ENCODE data around the gene ERCC2.

DNA sequence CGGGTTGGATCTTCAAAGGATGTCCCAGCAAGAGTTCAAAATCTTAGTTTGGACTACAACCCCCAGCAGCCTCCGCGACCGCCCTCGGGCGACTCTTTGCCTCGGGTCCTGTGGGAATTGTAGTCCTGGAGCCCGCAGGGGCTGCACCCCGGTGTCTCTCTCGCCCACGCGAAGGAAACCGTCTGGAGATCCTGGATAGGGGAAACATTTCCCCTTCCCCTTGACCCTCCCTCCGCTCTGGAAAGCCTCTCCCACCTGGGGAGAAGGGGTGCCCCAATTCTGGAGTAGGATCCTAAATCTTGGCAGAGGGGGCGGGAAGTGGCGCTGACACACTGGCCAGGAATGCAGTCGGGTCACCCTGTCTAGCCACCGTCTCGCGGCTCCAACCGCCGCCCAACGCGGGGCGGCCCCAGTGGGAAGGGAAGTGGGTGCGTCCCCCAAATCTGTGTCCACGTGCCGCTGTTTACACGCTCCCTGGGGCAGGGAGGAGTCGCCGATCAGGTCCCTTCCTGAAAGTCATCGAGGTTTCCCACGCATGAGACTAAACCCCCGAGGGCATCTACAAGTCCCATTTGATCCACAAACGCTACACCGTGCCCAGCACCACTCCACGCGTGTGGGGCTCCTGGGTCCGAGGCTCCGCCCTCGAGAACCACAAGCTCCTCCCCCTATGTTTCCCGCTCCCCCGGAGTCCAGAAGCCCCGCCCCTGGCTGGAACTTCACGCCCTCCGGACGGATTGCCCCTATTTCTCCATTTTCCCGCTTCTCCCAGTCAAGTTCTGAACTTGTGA lies 35.3 kb upstream of the ERCC2 start:
- TF ChIP-seq POLR2AphosphoS5 (IDR thresholded peaks at IDR 0.05) (peak in 3 of 4 donors; percentile 29 to 33 (median 33)), POLR2A (IDR thresholded peaks at IDR 0.05) (peak in 1 of 2 donors; percentile 12), EP300 (IDR thresholded peaks at IDR 0.05) (no peak)
- TF ChIP-seq, protein P1, sequence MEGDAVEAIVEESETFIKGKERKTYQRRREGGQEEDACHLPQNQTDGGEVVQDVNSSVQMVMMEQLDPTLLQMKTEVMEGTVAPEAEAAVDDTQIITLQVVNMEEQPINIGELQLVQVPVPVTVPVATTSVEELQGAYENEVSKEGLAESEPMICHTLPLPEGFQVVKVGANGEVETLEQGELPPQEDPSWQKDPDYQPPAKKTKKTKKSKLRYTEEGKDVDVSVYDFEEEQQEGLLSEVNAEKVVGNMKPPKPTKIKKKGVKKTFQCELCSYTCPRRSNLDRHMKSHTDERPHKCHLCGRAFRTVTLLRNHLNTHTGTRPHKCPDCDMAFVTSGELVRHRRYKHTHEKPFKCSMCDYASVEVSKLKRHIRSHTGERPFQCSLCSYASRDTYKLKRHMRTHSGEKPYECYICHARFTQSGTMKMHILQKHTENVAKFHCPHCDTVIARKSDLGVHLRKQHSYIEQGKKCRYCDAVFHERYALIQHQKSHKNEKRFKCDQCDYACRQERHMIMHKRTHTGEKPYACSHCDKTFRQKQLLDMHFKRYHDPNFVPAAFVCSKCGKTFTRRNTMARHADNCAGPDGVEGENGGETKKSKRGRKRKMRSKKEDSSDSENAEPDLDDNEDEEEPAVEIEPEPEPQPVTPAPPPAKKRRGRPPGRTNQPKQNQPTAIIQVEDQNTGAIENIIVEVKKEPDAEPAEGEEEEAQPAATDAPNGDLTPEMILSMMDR (IDR thresholded peaks at IDR 0.05) = no peak
